ENCODE results near the gene TMEM141.

GRCh38 chr9:136795000-136795348 lies 3.8 kb downstream of the TMEM141 start:
- TF ChIP-seq, protein P1, sequence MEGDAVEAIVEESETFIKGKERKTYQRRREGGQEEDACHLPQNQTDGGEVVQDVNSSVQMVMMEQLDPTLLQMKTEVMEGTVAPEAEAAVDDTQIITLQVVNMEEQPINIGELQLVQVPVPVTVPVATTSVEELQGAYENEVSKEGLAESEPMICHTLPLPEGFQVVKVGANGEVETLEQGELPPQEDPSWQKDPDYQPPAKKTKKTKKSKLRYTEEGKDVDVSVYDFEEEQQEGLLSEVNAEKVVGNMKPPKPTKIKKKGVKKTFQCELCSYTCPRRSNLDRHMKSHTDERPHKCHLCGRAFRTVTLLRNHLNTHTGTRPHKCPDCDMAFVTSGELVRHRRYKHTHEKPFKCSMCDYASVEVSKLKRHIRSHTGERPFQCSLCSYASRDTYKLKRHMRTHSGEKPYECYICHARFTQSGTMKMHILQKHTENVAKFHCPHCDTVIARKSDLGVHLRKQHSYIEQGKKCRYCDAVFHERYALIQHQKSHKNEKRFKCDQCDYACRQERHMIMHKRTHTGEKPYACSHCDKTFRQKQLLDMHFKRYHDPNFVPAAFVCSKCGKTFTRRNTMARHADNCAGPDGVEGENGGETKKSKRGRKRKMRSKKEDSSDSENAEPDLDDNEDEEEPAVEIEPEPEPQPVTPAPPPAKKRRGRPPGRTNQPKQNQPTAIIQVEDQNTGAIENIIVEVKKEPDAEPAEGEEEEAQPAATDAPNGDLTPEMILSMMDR (conservative IDR thresholded peaks at IDR 0.05 in 1 of 2, IDR thresholded peaks at IDR 0.05 in 1 of 2; ENCODE audit: low read depth in 1 of 2, low read length in 2 of 2), result no peak
- no peak for TF ChIP-seq EZH2 (IDR thresholded peaks at IDR 0.05; ENCODE audit: low read length, missing control alignments)

Data from fibroblast of lung (primary cell).